Measurements from ENCODE around the gene KLF12.

Gene KLF12

DNA sequence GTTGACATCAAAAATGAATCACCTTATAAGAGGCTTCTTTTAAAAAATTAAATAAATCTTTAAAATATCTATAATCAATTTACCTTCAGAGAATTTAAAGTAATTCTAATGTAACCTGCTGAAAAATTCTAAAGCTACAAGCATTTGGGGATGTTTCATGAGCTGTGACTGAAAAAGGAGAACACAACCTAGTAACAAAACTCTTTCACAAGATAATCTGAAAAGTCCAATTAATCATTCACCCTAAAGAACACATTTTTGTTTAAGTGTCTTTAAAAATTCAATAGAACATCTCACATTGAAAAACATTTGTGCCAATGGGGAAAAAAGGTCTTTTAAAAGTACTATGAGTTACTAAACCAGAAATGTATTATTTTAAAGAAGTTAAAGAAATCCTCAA lies 22.8 kb downstream of the KLF12 start:
- Histone ChIP-seq H4K20me1 (ENCODE audit: control insufficient read depth, insufficient read depth, low read depth, low read length) (no peaks in the 10 kb centered on the region), H3K9me2 (replicated peaks; ENCODE audit: control insufficient read depth, low read length) (no peaks in the 10 kb centered on the region), H3K4me2 (ENCODE audit: low read length) (no peak overlapping the region), H3F3A (ENCODE audit: control insufficient read depth, insufficient read depth) (no peaks in the 10 kb centered on the region; the same call in 1 of the 2 replicates), H3K4me3 (ENCODE audit: low read length) (no peak overlapping the region), H3K27ac (ENCODE audit: low read depth, low read length) (no peak overlapping the region), H3K79me2 (ENCODE audit: control insufficient read depth, low read length) (peaks cover 91% of the 10 kb centered on the region), H3K9me3 (ENCODE audit: control insufficient read depth, insufficient read depth, low read length) (no peaks in the 10 kb centered on the region), H3K4me1 (ENCODE audit: control insufficient read depth, low read length) (peaks cover 12% of the 10 kb centered on the region), H3K36me3 (ENCODE audit: control insufficient read depth, low read length) (peaks cover 6% of the 10 kb centered on the region), H3K27me3 (ENCODE audit: control insufficient read depth, low read length) (no peaks in the 10 kb centered on the region)
- TF ChIP-seq, protein P1, sequence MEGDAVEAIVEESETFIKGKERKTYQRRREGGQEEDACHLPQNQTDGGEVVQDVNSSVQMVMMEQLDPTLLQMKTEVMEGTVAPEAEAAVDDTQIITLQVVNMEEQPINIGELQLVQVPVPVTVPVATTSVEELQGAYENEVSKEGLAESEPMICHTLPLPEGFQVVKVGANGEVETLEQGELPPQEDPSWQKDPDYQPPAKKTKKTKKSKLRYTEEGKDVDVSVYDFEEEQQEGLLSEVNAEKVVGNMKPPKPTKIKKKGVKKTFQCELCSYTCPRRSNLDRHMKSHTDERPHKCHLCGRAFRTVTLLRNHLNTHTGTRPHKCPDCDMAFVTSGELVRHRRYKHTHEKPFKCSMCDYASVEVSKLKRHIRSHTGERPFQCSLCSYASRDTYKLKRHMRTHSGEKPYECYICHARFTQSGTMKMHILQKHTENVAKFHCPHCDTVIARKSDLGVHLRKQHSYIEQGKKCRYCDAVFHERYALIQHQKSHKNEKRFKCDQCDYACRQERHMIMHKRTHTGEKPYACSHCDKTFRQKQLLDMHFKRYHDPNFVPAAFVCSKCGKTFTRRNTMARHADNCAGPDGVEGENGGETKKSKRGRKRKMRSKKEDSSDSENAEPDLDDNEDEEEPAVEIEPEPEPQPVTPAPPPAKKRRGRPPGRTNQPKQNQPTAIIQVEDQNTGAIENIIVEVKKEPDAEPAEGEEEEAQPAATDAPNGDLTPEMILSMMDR (IDR thresholded peaks at IDR 0.05; ENCODE audit: low read depth, low read length, poor library complexity, severe bottlenecking) = no peak
- TF ChIP-seq EZH2phosphoT487 (IDR thresholded peaks at IDR 0.05; ENCODE audit: borderline replicate concordance, low read length) = no peak

DNA sequence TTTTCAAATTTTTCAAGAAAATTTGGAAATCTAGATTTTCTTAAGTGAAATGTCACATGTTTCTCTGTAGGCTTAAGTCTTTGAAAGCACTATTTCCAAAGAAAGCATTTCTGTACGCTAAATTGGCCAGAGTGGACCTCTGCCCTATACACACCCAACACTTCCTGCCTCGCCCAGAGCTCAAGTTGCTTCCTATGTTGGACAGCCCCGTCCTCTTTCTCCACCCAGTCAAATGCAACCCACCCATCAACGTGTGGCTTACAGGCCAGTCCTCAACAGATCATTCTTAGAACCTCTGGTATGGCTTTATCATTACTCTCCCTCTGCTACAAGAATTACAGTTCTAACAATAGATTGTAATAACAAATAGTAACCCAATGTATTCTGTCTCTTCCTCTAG lies 24.2 kb downstream of the KLF12 start:
- Histone ChIP-seq H3K36me3 (ENCODE audit: control insufficient read depth, low read length) (peaks cover 2% of the 10 kb centered on the region; the same call in 1 of the 2 replicates), H3K9me2 (replicated peaks; ENCODE audit: control insufficient read depth, low read length) (no peaks in the 10 kb centered on the region), H3K27ac (ENCODE audit: low read depth, low read length) (no peak overlapping the region), H3K4me1 (ENCODE audit: control insufficient read depth, low read length) (peaks cover 12% of the 10 kb centered on the region), H4K20me1 (ENCODE audit: control insufficient read depth, insufficient read depth, low read depth, low read length) (no peaks in the 10 kb centered on the region), H3K27me3 (ENCODE audit: control insufficient read depth, low read length) (no peaks in the 10 kb centered on the region), H3K4me2 (ENCODE audit: low read length) (no peak overlapping the region), H3K79me2 (ENCODE audit: control insufficient read depth, low read length) (peaks cover 88% of the 10 kb centered on the region), H3K9me3 (ENCODE audit: control insufficient read depth, insufficient read depth, low read length) (no peaks in the 10 kb centered on the region), H3K4me3 (ENCODE audit: low read length) (no peak overlapping the region), H3F3A (ENCODE audit: control insufficient read depth, insufficient read depth) (no peaks in the 10 kb centered on the region; the same call in 1 of the 2 replicates)
- TF ChIP-seq EZH2phosphoT487 (IDR thresholded peaks at IDR 0.05; ENCODE audit: borderline replicate concordance, low read length) = no peak
- TF ChIP-seq, protein P1 (IDR thresholded peaks at IDR 0.05; ENCODE audit: low read depth, low read length, poor library complexity, severe bottlenecking) = no peak

DNA sequence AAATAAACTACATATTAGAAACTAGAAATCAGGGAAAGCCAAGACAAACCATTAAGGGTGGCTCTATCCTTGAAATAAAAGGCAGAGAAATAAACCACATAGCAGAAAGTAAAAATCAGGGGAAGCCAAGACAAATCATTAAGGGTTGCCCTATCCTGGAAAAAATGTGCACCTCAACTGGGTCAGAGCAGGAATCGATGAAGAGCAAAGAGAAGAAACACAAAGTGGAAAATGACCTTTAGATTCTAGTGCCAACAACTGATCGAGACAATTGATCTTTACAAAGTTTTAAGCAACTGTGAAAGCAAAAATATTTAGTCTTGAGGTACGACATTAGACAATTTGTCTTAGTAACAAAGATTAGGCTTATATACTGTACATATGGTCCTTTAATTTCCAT lies 26.6 kb downstream of the KLF12 start:
- peaks cover 12% of the 10 kb centered on the region for H3K4me1 ChIP-seq (ENCODE audit: control insufficient read depth, low read length)
- H3K4me3 ChIP-seq (ENCODE audit: low read length) = no peak overlapping the region
- peaks cover under 1% of the 10 kb centered on the region; the same call in 1 of the 2 replicates for H3K36me3 ChIP-seq (ENCODE audit: control insufficient read depth, low read length)
- no peak for TF ChIP-seq EZH2phosphoT487 (IDR thresholded peaks at IDR 0.05; ENCODE audit: borderline replicate concordance, low read length)
- TF ChIP-seq, protein P1 (IDR thresholded peaks at IDR 0.05; ENCODE audit: low read depth, low read length, poor library complexity, severe bottlenecking) = no peak
- H3K4me2 ChIP-seq (ENCODE audit: low read length) = no peak overlapping the region
- no peaks in the 10 kb centered on the region; the same call in 1 of the 2 replicates for H3F3A ChIP-seq (ENCODE audit: control insufficient read depth, insufficient read depth)
- H3K9me3 ChIP-seq (ENCODE audit: control insufficient read depth, insufficient read depth, low read length) = no peaks in the 10 kb centered on the region
- no peak overlapping the region for H3K27ac ChIP-seq (ENCODE audit: low read depth, low read length)
- H3K27me3 ChIP-seq (ENCODE audit: control insufficient read depth, low read length) = no peaks in the 10 kb centered on the region
- H3K79me2 ChIP-seq (ENCODE audit: control insufficient read depth, low read length) = peaks cover 86% of the 10 kb centered on the region
- no peaks in the 10 kb centered on the region for H4K20me1 ChIP-seq (ENCODE audit: control insufficient read depth, insufficient read depth, low read depth, low read length)
- H3K9me2 ChIP-seq (replicated peaks; ENCODE audit: control insufficient read depth, low read length) = no peaks in the 10 kb centered on the region
